ENCODE measurements around the gene EFCAB11. TPM values are rescaled to one million over a fixed set of nuclear protein-coding genes. Genes with fewer than 3 reads are reported as not detected.

Gene EFCAB11
- total and polyA plus RNA-seq, 2 experiments from 2014 or later: 7.7 to 24.6 TPM

- Mint-ChIP-seq H3K4me3 (no peak overlapping the region), H3K9me3 (no peaks in the 10 kb centered on the region), H3K27ac (no peak overlapping the region), H3K4me1 (no peaks in the 10 kb centered on the region), H3K36me3 (ENCODE audit: low read depth) (peaks cover 3% of the 10 kb centered on the region; the same call in 2 of the 3 replicates), H3K27me3 (ENCODE audit: insufficient read depth, low read depth, poor library complexity) (no peaks in the 10 kb centered on the region)
- no peaks in the 10 kb centered on the region for H3F3A ChIP-seq (replicated peaks; ENCODE audit: low read depth)
- DNase-seq (ENCODE audit: low spot score): no peak
- no peaks in the 10 kb centered on the region for H3K4me1 ChIP-seq (ENCODE audit: insufficient read depth)
- ATAC-seq: no peak
- H3K36me3 ChIP-seq (ENCODE audit: insufficient read depth): no peaks in the 10 kb centered on the region; the same call in 1 of the 2 replicates
- no peak overlapping the region for H2AFZ ChIP-seq
- no peaks in the 10 kb centered on the region for H4K20me1 ChIP-seq (replicated peaks; ENCODE audit: insufficient read depth)
- no peak overlapping the region for H3K27ac ChIP-seq (ENCODE audit: low read depth)
- no peak for TF ChIP-seq POLR2AphosphoS5 (IDR thresholded peaks at IDR 0.05; ENCODE audit: low read depth)
- TF ChIP-seq, protein P1, sequence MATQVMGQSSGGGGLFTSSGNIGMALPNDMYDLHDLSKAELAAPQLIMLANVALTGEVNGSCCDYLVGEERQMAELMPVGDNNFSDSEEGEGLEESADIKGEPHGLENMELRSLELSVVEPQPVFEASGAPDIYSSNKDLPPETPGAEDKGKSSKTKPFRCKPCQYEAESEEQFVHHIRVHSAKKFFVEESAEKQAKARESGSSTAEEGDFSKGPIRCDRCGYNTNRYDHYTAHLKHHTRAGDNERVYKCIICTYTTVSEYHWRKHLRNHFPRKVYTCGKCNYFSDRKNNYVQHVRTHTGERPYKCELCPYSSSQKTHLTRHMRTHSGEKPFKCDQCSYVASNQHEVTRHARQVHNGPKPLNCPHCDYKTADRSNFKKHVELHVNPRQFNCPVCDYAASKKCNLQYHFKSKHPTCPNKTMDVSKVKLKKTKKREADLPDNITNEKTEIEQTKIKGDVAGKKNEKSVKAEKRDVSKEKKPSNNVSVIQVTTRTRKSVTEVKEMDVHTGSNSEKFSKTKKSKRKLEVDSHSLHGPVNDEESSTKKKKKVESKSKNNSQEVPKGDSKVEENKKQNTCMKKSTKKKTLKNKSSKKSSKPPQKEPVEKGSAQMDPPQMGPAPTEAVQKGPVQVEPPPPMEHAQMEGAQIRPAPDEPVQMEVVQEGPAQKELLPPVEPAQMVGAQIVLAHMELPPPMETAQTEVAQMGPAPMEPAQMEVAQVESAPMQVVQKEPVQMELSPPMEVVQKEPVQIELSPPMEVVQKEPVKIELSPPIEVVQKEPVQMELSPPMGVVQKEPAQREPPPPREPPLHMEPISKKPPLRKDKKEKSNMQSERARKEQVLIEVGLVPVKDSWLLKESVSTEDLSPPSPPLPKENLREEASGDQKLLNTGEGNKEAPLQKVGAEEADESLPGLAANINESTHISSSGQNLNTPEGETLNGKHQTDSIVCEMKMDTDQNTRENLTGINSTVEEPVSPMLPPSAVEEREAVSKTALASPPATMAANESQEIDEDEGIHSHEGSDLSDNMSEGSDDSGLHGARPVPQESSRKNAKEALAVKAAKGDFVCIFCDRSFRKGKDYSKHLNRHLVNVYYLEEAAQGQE (IDR thresholded peaks at IDR 0.05; ENCODE audit: unreplicated experiment): no peak
- TF ChIP-seq STAT1 (IDR thresholded peaks at IDR 0.05; ENCODE audit: unreplicated experiment): no peak
- H3K9me2 ChIP-seq (ENCODE audit: insufficient read depth): 0 out of 2 replicates have a peak, but pooled peaks cover 13% of the 10 kb centered on the region
- no peaks in the 10 kb centered on the region for H3K79me2 ChIP-seq (replicated peaks; ENCODE audit: insufficient read depth)
- H3K4me3 ChIP-seq: no peak overlapping the region
- H3K4me2 ChIP-seq: no peak overlapping the region
- no peaks in the 10 kb centered on the region for H3K27me3 ChIP-seq (ENCODE audit: insufficient read depth)
These were observed 96.4 kb downstream of the EFCAB11 start for GRCh38 chr14:89858089-89858488.

DNA sequence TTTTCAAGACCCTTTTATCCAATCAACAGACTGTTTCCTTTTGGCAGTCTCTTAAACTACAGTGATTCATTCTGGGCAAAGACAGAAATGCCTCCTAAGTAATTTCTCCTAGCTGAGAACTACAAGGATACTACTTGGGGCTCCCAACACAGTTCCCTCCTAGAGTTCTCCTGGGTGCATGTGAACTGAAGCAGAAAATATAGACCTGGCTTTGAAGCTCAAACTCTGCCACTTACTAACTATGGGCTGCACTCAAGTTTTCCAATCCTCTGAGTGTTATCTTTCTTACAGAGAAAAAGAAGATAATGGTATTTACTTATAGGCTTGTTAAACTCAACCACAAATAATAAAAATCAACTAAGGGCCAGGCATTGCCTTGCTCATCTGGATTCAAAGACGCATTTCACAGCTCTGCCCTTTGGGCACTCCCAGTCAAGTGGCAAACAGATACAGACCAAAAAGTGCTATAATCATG is 97.6 kb downstream of the EFCAB11 start:
- no peak for DNase-seq (ENCODE audit: low spot score)
- Histone ChIP-seq H3K4me2 (no peak overlapping the region), H3K36me3 (ENCODE audit: insufficient read depth) (no peaks in the 10 kb centered on the region; the same call in 1 of the 2 replicates), H3K4me1 (ENCODE audit: insufficient read depth) (no peaks in the 10 kb centered on the region), H3K27ac (ENCODE audit: low read depth) (no peak overlapping the region), H3K79me2 (replicated peaks; ENCODE audit: insufficient read depth) (no peaks in the 10 kb centered on the region), H3F3A (replicated peaks; ENCODE audit: low read depth) (no peaks in the 10 kb centered on the region), H2AFZ (no peak overlapping the region), H3K9me2 (ENCODE audit: insufficient read depth) (0 out of 2 replicates have a peak, but pooled peaks cover 13% of the 10 kb centered on the region), H3K27me3 (ENCODE audit: insufficient read depth) (no peaks in the 10 kb centered on the region), H3K4me3 (no peak overlapping the region), H4K20me1 (replicated peaks; ENCODE audit: insufficient read depth) (no peaks in the 10 kb centered on the region)
- no peak for ATAC-seq
- Mint-ChIP-seq H3K9me3 (no peaks in the 10 kb centered on the region), H3K36me3 (ENCODE audit: low read depth) (no peaks in the 10 kb centered on the region; the same call in 2 of the 3 replicates), H3K27me3 (ENCODE audit: insufficient read depth, low read depth, poor library complexity) (peaks cover 2% of the 10 kb centered on the region), H3K4me1 (no peaks in the 10 kb centered on the region), H3K27ac (no peak overlapping the region), H3K4me3 (no peak overlapping the region)
- TF ChIP-seq EZH2phosphoT487 (IDR thresholded peaks at IDR 0.05; ENCODE audit: unreplicated experiment): no peak
- TF ChIP-seq STAT1 (IDR thresholded peaks at IDR 0.05; ENCODE audit: unreplicated experiment): no peak
- TF ChIP-seq EZH2 (IDR thresholded peaks at IDR 0.05; ENCODE audit: low read depth, unreplicated experiment): no peak
- TF ChIP-seq, protein P1 (IDR thresholded peaks at IDR 0.05; ENCODE audit: unreplicated experiment): no peak
- TF ChIP-seq ETS1 (IDR thresholded peaks at IDR 0.05): no peak

Measured in GM23338 (cell line).